Activated CD8-positive, alpha-beta memory T cell treated with anti-CD3 and anti-CD28 coated beads, Interleukin-2, amount 50 U/mL, for 4 hours (primary cell): ENCODE results near the gene IQGAP1.
A peak's percentile ranks its signal among the peaks of the same experiment; 100 is the strongest.

Experiments
- DNase-seq: peaks from one replicate; pipeline ENCODE4 v3.0.0-alpha.2; 2020

Gene IQGAP1

GRCh38 chr15:90441027-90441426 is 53.0 kb downstream of the IQGAP1 start:
- DNase-seq = no peak

- no peak for DNase-seq
Observed at GRCh38 chr15:90442423-90442822, 54.4 kb downstream of the IQGAP1 start.

GRCh38 chr15:90449206-90449735 is 61.2 kb downstream of the IQGAP1 start:
- DNase-seq = no peak

- no peak for DNase-seq
Observed at GRCh38 chr15:90451053-90451850, 63.2 kb downstream of the IQGAP1 start.

DNA sequence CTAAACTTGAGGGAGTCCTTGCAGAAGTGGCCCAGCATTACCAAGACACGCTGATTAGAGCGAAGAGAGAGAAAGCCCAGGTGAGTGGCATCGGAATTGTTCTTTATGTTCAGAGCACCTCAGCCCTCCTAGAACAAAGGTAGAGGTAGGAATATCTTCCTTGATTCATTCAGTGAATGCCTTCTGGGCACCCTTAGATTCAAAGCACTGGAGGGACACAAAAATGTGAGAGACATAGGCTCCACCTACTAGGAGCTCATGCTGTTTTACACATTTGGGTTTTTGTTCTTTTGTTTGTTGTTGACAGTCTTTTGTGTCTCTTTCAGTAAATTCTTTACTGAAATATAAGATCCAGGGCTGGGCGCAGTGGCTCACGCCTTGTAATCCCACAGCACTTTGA is 68.2 kb downstream of the IQGAP1 start:
- no peak for DNase-seq

- DNase-seq = no peak
Observed at GRCh38 chr15:90458061-90458460, 70.0 kb downstream of the IQGAP1 start.

GRCh38 chr15:90459368-90459767 is 71.3 kb downstream of the IQGAP1 start:
- no peak for DNase-seq

GRCh38 chr15:90460142-90460824 is 72.2 kb downstream of the IQGAP1 start:
- no peak for DNase-seq

- no peak for DNase-seq
Observed at GRCh38 chr15:90463381-90463780, 75.3 kb downstream of the IQGAP1 start.

- DNase-seq = no peak
Observed at GRCh38 chr15:90465140-90465929, 77.3 kb downstream of the IQGAP1 start.

DNA sequence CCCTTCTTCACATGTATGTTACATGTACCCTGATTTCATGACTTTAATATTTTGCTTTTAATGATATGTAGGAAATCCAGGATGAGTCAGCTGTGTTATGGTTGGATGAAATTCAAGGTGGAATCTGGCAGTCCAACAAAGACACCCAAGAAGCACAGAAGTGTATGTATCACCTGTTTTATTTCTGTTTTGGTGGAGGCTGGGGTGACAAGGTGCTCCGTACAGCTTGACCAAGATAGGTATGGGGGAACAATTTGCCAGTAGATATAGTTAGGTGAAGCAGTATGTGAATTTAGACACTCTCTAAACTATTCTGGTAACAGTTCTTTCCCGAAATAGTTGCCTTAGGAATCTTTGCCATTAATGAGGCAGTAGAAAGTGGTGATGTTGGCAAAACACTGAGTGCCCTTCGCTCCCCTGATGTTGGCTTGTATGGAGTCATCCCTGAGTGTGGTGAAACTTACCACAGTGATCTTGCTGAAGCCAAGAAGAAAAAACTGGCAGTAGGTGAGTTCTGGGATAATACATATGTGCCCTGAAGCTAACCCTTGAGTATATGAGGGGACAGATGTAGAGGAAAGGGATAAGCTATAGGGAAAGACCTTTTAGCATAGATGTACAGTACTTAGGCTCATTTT is 78.0 kb downstream of the IQGAP1 start:
- no peak for DNase-seq

- no peak for DNase-seq
Observed at GRCh38 chr15:90469723-90470122, 81.7 kb downstream of the IQGAP1 start.

DNA sequence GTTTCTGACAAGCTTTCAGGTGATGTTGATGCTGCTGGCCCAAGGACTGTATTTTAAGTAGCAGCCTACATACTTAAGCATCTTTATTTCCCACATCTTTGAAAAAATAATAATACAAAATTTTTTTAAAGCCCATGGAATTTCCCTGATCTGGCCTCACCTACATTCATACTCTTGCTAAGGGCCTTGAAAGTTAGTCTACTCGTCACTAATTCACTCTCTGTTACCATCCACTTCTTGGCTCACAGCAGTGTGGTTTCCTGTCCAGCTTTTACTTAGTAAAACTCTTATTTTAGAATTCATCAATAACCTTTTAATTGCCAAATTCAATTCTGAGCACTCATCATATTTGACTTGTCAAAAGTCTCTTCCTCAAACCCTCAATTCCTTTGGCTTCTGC is 82.4 kb downstream of the IQGAP1 start:
- no peak for DNase-seq

GRCh38 chr15:90471126-90471525 is 83.1 kb downstream of the IQGAP1 start:
- DNase-seq = no peak

DNA sequence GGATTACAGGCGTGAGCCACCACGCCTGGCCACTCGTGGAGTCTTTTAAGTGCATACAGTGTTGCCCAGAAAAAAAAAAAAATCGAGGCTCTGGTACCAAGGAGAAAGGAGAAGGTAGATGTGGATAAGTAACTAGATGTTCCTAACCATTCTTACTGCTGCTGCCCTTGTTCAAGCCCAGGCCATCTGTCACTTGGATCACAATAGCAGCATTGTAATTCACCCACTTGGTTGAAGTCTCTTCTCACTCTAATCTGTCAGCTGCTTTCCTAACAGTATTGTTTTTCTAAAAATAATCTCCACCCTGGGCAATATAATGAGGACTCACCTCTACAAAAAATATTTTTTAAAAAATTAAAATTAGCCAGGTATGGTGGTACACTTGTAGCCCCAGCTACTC is 83.7 kb downstream of the IQGAP1 start:
- no peak for DNase-seq

DNA sequence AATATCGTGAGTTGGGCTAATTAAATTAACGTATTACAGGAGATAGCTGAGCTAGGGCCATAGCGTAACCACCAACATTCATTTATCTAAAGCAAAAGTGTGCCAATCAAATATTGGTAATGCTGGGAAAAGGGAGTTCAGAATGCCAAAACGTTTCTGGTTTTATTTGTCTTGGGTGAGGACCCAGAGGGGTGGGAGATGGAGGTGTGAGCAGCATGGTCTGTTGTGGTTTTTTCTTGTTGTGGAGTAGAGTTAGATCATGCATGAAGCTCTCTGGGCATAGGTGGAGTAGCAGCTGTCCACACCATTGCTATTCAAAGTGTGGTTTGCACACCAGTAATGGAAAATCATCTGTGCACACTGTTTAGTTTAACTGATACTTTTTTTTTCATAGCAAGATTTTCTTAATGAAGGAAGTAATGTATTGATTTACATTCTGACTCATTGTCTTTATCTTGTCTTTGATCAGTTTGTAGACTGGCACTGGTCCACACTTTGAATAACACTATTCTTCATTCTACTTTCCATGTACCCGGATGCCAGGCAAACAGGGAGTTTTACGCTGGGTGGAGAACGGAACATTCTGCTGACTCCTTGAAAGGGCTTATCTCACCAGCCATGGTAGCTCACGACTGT is 90.9 kb downstream of the IQGAP1 start:
- DNase-seq = no peak

DNA sequence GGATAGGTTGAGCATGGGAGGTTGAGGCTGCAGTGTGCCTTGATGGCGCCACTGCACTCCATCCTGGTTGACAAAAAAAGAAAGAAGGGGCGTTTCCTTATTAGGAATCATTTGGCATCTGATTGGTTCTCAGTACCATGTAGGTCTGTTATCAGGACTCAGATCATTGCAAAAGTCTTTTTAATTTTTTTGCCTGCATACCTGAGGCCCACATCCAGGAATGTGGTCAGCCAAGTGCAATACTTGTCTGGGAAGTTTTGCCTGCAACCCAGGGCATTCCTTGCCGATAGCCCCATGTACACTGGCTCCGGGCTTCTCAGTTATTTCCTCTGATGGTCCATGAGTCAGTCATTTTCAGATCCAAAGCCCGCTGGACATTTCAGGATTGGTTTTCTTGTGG is 91.6 kb downstream of the IQGAP1 start:
- no peak for DNase-seq

DNA sequence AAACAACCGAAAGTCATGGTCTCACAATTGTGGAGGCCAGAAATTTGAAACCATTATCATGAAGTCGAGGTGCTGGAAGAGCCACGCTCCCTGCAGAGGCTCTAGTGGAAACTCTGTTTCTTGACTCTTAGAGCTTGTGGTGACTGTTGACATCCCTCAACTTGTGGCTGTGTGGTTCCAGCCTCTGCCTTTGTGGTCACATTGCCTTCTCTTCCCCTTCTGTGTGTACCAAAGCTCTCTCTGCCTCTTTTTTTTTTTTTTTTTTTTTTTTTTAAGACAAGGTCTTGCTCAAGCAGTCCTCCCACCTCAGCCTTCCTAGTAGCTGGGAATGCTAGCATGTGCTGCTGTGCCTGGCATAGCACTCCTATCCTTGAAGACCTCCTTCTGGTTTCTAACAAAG is 93.0 kb downstream of the IQGAP1 start:
- peak; percentile 17 for DNase-seq

GRCh38 chr15:90482124-90483011 is 94.3 kb downstream of the IQGAP1 start:
- peak; percentile 41 for DNase-seq

DNA sequence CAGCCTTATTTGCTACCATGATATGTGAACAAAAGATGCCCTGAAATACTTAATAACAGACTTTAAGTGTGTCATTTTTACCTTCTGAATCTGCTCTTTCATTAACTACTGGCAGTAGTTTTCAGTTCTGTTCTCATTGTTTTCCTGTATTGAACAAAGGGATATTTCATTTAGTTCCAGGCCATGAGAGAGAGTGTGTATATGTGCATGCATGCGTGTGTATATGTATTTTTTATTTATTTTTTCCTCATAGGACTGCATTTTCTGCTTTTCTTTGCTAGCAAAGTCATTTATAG is 94.9 kb downstream of the IQGAP1 start:
- DNase-seq = no peak

GRCh38 chr15:90483637-90484036 is 95.6 kb downstream of the IQGAP1 start:
- no peak for DNase-seq

DNA sequence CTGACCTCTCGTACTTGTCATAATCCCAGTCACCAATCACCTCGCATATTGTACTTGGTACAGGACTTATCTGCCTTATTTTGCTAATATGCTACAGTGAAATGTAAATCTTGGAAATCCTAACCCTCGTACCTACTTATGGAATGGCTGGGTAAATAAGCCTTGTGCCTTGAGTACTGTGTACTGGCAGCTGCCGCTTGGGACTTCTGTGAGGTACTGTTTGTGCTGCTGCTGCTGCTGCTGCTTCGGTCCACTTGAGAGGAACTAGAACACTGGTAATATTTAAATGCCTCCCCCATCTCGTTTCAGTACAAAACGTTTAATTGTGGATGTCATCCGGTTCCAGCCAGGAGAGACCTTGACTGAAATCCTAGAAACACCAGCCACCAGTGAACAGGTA is 99.1 kb downstream of the IQGAP1 start:
- DNase-seq = no peak
